HepG2 (cell line): Measurements from ENCODE around the gene RHBG. TPM values are rescaled to one million over a fixed set of nuclear protein-coding genes. Genes with fewer than 3 reads are reported as not detected.

Source experiments
- ARNTL ChIP-seq: sonication (generic); formaldehyde crosslinking; IDR thresholded peaks from 2 replicates; pipeline ENCODE4 v1.4.0; 2020; ENCODE audit warnings: mild to moderate bottlenecking, missing genetic modification reagents
- BCL6 ChIP-seq: IDR thresholded peaks from 2 replicates; pipeline ENCODE4 v1.6.1; 2016; ENCODE audit warnings: missing genetic modification reagents, missing compliant biosample characterization
- BHLHE40 ChIP-seq: IDR thresholded peaks from 2 replicates; pipeline ENCODE4 v1.6.1; 2011; ENCODE audit warnings: low read length, improper control_type of control experiment
- FOXP1 ChIP-seq, 2 experiments: fragments of 450-650 bp in 1 of 2; IDR thresholded peaks; 2 replicates each; pipeline ENCODE4 v1.6.1; 2017 to 2018; ENCODE audit warnings: antibody characterized with exemption in 1 of 2
- KMT2B ChIP-seq: IDR thresholded peaks from 2 replicates; pipeline ENCODE4 v1.6.1; 2016; ENCODE audit warnings: missing genetic modification reagents, missing compliant biosample characterization
- NKX3-1 ChIP-seq: sonication (generic); formaldehyde crosslinking; IDR thresholded peaks from 2 replicates; pipeline ENCODE4 v1.5.0; 2020; ENCODE audit warnings: missing genetic modification reagents
- PHF5A ChIP-seq: IDR thresholded peaks from one replicate; pipeline ENCODE4 v1.6.1; 2018; ENCODE audit warnings: low read depth, missing genetic modification reagents; ENCODE audit not compliant: unreplicated experiment
- RARA ChIP-seq: IDR thresholded peaks from 2 replicates; pipeline ENCODE4 v1.6.1; 2016; ENCODE audit warnings: missing genetic modification reagents, missing compliant biosample characterization
- SAFB2 ChIP-seq: sonication (generic); formaldehyde crosslinking; IDR thresholded peaks from 2 replicates; pipeline ENCODE4 v1.5.1; 2020; ENCODE audit warnings: missing genetic modification reagents, low read depth, mild to moderate bottlenecking, borderline replicate concordance
- THAP9 ChIP-seq: sonication (generic); formaldehyde crosslinking; IDR thresholded peaks from 2 replicates; pipeline ENCODE4; 2020; ENCODE audit warnings: missing genetic modification reagents, mild to moderate bottlenecking, borderline replicate concordance
- YEATS4 ChIP-seq: sonication (generic); formaldehyde crosslinking; IDR thresholded peaks from 2 replicates; pipeline ENCODE4 v1.4.0; 2020; ENCODE audit warnings: missing genetic modification reagents, borderline replicate concordance
- ZBTB34 ChIP-seq: sonication (generic); formaldehyde crosslinking; IDR thresholded peaks from 2 replicates; pipeline ENCODE4 v1.8.0; 2022; ENCODE audit warnings: mild to moderate bottlenecking, missing genetic modification reagents
- ZNF446 ChIP-seq: sonication (generic); formaldehyde crosslinking; IDR thresholded peaks from 2 replicates; pipeline ENCODE4 v1.5.0; 2020; ENCODE audit warnings: mild to moderate bottlenecking, missing genetic modification reagents
- polyA plus RNA-seq, 8 experiments: library from polyadenylated mRNA; depleted of rRNA in 3 of 8; stranded (reverse) in 7 of 8; unstranded in 1 of 8; fragments of >200 nt; fragmentation: Illumina TruSeq in 4 of 8; extraction: Trizol in 4 of 8; gene quantifications; 2 replicates each; pipeline versions ENCODE4 v1.2.1 to v1.2.3, GENCODE V29; 2011 to 2016; ENCODE audit warnings: low read depth in 4 of 8, missing spikeins in 1 of 8, mixed read lengths in 1 of 8; ENCODE audit not compliant: insufficient read depth in 1 of 8
- total RNA-seq, 5 experiments: library from RNA; depleted of rRNA; stranded (reverse); fragments of >200 nt; fragmentation: Illumina TruSeq; extraction: Trizol; gene quantifications; 2 replicates each; pipeline ENCODE4 v1.2.3, GENCODE V29; 2016; ENCODE audit warnings: low read depth in 1 of 5
- TF ChIP-seq, protein P1 (sequence below): IDR thresholded peaks from 2 replicates; pipeline ENCODE4 v1.6.1; 2016; ENCODE audit warnings: low read depth, borderline replicate concordance
- TF ChIP-seq, protein P2 (sequence below): sonication (generic); formaldehyde crosslinking; IDR thresholded peaks from 2 replicates; pipeline ENCODE4 v1.5.0; 2020; ENCODE audit warnings: missing genetic modification reagents
- TF ChIP-seq, protein P3 (sequence below): fragments of 450-650 bp; IDR thresholded peaks from 2 replicates; pipeline ENCODE4 v1.6.1; 2016

The RHBG gene
- total and polyA plus RNA-seq, 2 of the 13 experiments (the other 11 are each of a cell fraction or from before 2014, with no cell fraction given): 61.8 to 73.5 TPM

DNA sequence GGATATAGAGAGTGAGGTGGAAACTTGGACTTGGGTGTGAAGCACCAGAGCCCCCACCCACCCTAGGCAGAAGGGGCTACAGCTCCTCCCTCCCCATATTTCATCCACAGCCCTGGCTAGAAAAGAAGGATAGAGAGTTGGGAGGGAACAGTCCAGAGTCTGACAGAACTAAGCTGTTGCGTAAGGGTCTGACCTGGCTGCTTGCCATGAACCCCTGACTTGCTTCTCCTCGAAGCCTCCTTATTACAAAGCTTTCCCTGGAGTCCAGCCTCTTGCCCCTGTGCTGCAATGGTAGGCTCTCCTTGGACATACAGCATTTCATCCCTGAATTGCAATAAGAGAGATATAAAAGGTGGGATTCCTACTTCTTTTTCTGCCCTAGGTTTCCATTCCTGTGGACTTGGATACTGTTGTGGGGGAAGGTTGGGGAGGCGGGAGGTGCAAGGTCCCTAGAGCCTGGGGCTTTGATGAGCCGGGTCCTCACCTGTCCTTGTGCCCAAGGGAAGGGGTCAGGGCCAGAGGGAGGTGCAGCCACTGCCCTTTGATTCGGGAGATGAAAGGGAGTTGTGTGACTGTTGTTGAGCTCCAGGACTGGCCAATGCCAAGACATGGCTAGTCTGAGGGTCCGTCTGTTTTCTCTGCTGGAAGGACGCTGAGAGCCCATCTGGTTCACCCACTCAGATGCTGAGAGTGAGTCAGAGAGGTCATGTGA lies 2.7 kb downstream of the RHBG start (continued):
- TF ChIP-seq THAP9 (CRISPR knock-in tag): peak; percentile 68; the same call in 1 of the 2 replicates
- TF ChIP-seq YEATS4 (CRISPR knock-in tag): peak; percentile 74; the same call in 1 of the 2 replicates
- TF ChIP-seq ZBTB34 (CRISPR knock-in tag): peak; percentile 83; the same call in 1 of the 2 replicates
- peak; percentile 91 for TF ChIP-seq BCL6 (CRISPR knock-in tag)
- TF ChIP-seq RARA (CRISPR knock-in tag): peak; percentile 99
- TF ChIP-seq, protein P1, sequence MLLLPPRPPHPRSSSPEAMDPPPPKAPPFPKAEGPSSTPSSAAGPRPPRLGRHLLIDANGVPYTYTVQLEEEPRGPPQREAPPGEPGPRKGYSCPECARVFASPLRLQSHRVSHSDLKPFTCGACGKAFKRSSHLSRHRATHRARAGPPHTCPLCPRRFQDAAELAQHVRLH (CRISPR knock-in tag): no peak; the same call in 1 of the 2 replicates
- TF ChIP-seq ARNTL (CRISPR knock-in tag): peak; percentile 80; the same call in 1 of the 2 replicates
- TF ChIP-seq KMT2B (CRISPR knock-in tag): no peak; the same call in 1 of the 2 replicates
- TF ChIP-seq ZNF446 (CRISPR knock-in tag): no peak; the same call in 1 of the 2 replicates
- TF ChIP-seq, protein P2, sequence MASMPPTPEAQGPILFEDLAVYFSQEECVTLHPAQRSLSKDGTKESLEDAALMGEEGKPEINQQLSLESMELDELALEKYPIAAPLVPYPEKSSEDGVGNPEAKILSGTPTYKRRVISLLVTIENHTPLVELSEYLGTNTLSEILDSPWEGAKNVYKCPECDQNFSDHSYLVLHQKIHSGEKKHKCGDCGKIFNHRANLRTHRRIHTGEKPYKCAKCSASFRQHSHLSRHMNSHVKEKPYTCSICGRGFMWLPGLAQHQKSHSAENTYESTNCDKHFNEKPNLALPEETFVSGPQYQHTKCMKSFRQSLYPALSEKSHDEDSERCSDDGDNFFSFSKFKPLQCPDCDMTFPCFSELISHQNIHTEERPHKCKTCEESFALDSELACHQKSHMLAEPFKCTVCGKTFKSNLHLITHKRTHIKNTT (CRISPR knock-in tag): no peak
- TF ChIP-seq, protein P3, sequence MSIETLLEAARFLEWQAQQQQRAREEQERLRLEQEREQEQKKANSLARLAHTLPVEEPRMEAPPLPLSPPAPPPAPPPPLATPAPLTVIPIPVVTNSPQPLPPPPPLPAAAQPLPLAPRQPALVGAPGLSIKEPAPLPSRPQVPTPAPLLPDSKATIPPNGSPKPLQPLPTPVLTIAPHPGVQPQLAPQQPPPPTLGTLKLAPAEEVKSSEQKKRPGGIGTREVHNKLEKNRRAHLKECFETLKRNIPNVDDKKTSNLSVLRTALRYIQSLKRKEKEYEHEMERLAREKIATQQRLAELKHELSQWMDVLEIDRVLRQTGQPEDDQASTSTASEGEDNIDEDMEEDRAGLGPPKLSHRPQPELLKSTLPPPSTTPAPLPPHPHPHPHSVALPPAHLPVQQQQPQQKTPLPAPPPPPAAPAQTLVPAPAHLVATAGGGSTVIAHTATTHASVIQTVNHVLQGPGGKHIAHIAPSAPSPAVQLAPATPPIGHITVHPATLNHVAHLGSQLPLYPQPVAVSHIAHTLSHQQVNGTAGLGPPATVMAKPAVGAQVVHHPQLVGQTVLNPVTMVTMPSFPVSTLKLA: no peak
- TF ChIP-seq PHF5A (CRISPR knock-in tag): peak; percentile 95
- TF ChIP-seq FOXP1 (IDR thresholded peaks at IDR 0.05): 0 out of 2 replicates have a peak, but pooled peaks have one; percentile 35
- peak; percentile 91 for TF ChIP-seq FOXP1 (CRISPR knock-in tag; IDR thresholded peaks at IDR 0.05)
- peak; percentile 78 for TF ChIP-seq BHLHE40
- no peak; the same call in 1 of the 2 replicates for TF ChIP-seq NKX3-1 (CRISPR knock-in tag)
- no peak; the same call in 1 of the 2 replicates for TF ChIP-seq SAFB2 (CRISPR knock-in tag)
